A549 (cell line): Measurements from ENCODE around the gene TDRD3. TPM values are rescaled to one million over a fixed set of nuclear protein-coding genes. Genes with fewer than 3 reads are reported as not detected.

Experiments
- ATAC-seq, 2 experiments: fragments of 200-7000 bp in 1 of 2; fragments of >200 bp in 1 of 2; cut with Nextera tagmentation in 1 of 2; cut with Tn5 transposase in 1 of 2; 3 replicates each; pipeline versions ENCODE4 v1.8.0 to v1.9.1; 2018 to 2020; ENCODE audit warnings: mild to moderate bottlenecking in 1 of 2, moderate library complexity in 1 of 2
- CTCF ChIA-PET: fragments of 300-600 bp; sonication (Branson Sonifier 250); formaldehyde crosslinking; extraction: SDS; loops from one replicate; lab custom pipeline; 2021; ENCODE audit warnings: antibody characterized with exemption, inconsistent platforms; lab: Yijun Ruan, JAX
- POLR2A ChIA-PET: fragments of 350-600 bp; formaldehyde crosslinking; extraction: SDS; loops from one replicate; lab custom pipeline; 2021; ENCODE audit warnings: antibody characterized with exemption, inconsistent platforms; lab: Yijun Ruan, JAX
- DNase-seq, 2 experiments: peaks; one replicate each; pipeline versions ENCODE4 v3.0.0 to v3.0.0-alpha.2; 2011 to 2016; ENCODE audit warnings: low read depth in 1 of 2, low spot score in 1 of 2
- FAIRE-seq: peaks from 2 replicates; lab custom pipeline; 2011; peaks lifted over from hg19 to GRCh38; lab: Jason Lieb, UNC
- H3K27ac ChIP-seq, 2 experiments: fragments of >200 bp; sonication (Bioruptor Twin); formaldehyde crosslinking; 3 replicates each; pipeline ENCODE4 v1.5.1; 2016 to 2017
- H3K4me1 ChIP-seq: fragments of >200 bp; sonication (Bioruptor Twin); formaldehyde crosslinking; 3 replicates; pipeline ENCODE4 v1.6.1; 2016
- H3K4me2 ChIP-seq: fragments of >200 bp; sonication (Bioruptor Twin); formaldehyde crosslinking; 3 replicates; pipeline ENCODE4 v1.6.1; 2016
- H3K4me3 ChIP-seq: fragments of >200 bp; sonication (Bioruptor Twin); formaldehyde crosslinking; 3 replicates; pipeline ENCODE4 v1.5.1; 2016
- H3K9me3 ChIP-seq: fragments of >200 bp; sonication (Bioruptor Twin); formaldehyde crosslinking; 3 replicates; pipeline ENCODE4 v1.6.1; 2016
- BHLHE40 ChIP-seq: IDR thresholded peaks from 2 replicates; pipeline ENCODE4 v1.6.1; 2012; ENCODE audit warnings: low read depth, low read length, inconsistent platforms
- CEBPB ChIP-seq, 2 experiments: fragments of >200 bp in 1 of 2; sonication (Bioruptor Twin) in 1 of 2; formaldehyde crosslinking in 1 of 2; IDR thresholded peaks; 2 replicates each; pipeline ENCODE4 v1.6.1; 2012 to 2016
- CHD2 ChIP-seq: fragments of 150-350 bp; IDR thresholded peaks from 2 replicates; pipeline ENCODE4 v1.6.1; 2014; ENCODE audit warnings: low read length; ENCODE audit not compliant: partially characterized antibody
- CHD4 ChIP-seq: fragments of 200-600 bp; sonication (generic); IDR thresholded peaks from 2 replicates; pipeline ENCODE4 v1.6.1; 2016; ENCODE audit warnings: antibody characterized with exemption, mild to moderate bottlenecking, borderline replicate concordance
- EP300 ChIP-seq, 2 experiments: fragments of >200 bp; sonication (Bioruptor Twin); formaldehyde crosslinking; IDR thresholded peaks; 2 replicates in 1 of 2; 3 replicates in 1 of 2; pipeline ENCODE4 v1.6.1; 2016 to 2017
- GATA3 ChIP-seq: IDR thresholded peaks from 2 replicates; pipeline ENCODE4 v1.6.1; 2012; ENCODE audit warnings: borderline replicate concordance
- HDAC2 ChIP-seq: fragments of 200-600 bp; sonication (generic); IDR thresholded peaks from 2 replicates; pipeline ENCODE4 v1.6.1; 2016
- HES2 ChIP-seq: fragments of >200 bp; sonication (Bioruptor Twin); formaldehyde crosslinking; IDR thresholded peaks from 2 replicates; pipeline ENCODE4 v1.6.1; 2016
- HMGXB4 ChIP-seq: fragments of 250-450 bp; sonication (Bioruptor Pico); IDR thresholded peaks from 2 replicates; pipeline ENCODE4 v1.5.0; 2021; ENCODE audit warnings: mild to moderate bottlenecking, moderate library complexity, borderline replicate concordance
- KDM1A ChIP-seq: fragments of 200-600 bp; sonication (generic); IDR thresholded peaks from 2 replicates; pipeline ENCODE4 v1.6.1; 2016; ENCODE audit warnings: low read depth, mild to moderate bottlenecking
- KDM5A ChIP-seq: fragments of 200-600 bp; sonication (generic); IDR thresholded peaks from 2 replicates; pipeline ENCODE4 v1.6.1; 2016; ENCODE audit warnings: antibody characterized with exemption, mild to moderate bottlenecking
- MAZ ChIP-seq: fragments of 150-350 bp; IDR thresholded peaks from 2 replicates; pipeline ENCODE4 v1.6.1; 2014; ENCODE audit warnings: antibody characterized with exemption, low read depth, low read length, borderline replicate concordance
- MYC ChIP-seq: IDR thresholded peaks from 2 replicates; pipeline ENCODE4 v1.6.1; 2012; ENCODE audit warnings: mild to moderate bottlenecking, inconsistent platforms, low read length, improper control_type of control experiment, borderline replicate concordance
- NFE2L2 ChIP-seq: fragments of 150-350 bp; conservative IDR thresholded peaks from 2 replicates; pipeline ENCODE4 v1.6.1; 2014; ENCODE audit warnings: low read length
- NPAS2 ChIP-seq: fragments of 250-450 bp; sonication (Bioruptor Pico); IDR thresholded peaks from 2 replicates; pipeline ENCODE4 v1.8.0; 2022; ENCODE audit warnings: mild to moderate bottlenecking, moderate library complexity, borderline replicate concordance
- NR3C1 ChIP-seq: fragments of >200 bp; sonication (Bioruptor Twin); formaldehyde crosslinking; IDR thresholded peaks from 3 replicates; pipeline ENCODE4 v1.6.1; 2017
- PHF8 ChIP-seq: fragments of 200-600 bp; sonication (generic); IDR thresholded peaks from 2 replicates; pipeline ENCODE4 v1.6.1; 2016; ENCODE audit warnings: low read depth, mild to moderate bottlenecking, antibody characterized with exemption, moderate library complexity, borderline replicate concordance
- POLR2AphosphoS2 ChIP-seq: conservative IDR thresholded peaks from 2 replicates; pipeline ENCODE4 v1.6.1; 2012; ENCODE audit warnings: low read length, improper control_type of control experiment, inconsistent platforms
- RARB ChIP-seq: fragments of 250-450 bp; sonication (Bioruptor Pico); IDR thresholded peaks from 2 replicates; pipeline ENCODE4 v1.8.0; 2021; ENCODE audit warnings: mild to moderate bottlenecking, moderate library complexity
- RCOR1 ChIP-seq: fragments of 150-350 bp; IDR thresholded peaks from 2 replicates; pipeline ENCODE4 v1.6.1; 2014; ENCODE audit warnings: antibody characterized with exemption, low read length, low read depth
- ZC3H11A ChIP-seq: fragments of 450-650 bp; IDR thresholded peaks from 2 replicates; pipeline ENCODE4 v1.6.1; 2014; ENCODE audit warnings: antibody characterized with exemption, mild to moderate bottlenecking
- ZFP36 ChIP-seq: fragments of 450-650 bp; IDR thresholded peaks from 2 replicates; pipeline ENCODE4 v1.6.1; 2014; ENCODE audit warnings: borderline replicate concordance; ENCODE audit not compliant: partially characterized antibody
- ZNF302 ChIP-seq: fragments of 250-450 bp; sonication (Bioruptor Pico); IDR thresholded peaks from 2 replicates; pipeline ENCODE4 v1.9.0; 2021; ENCODE audit warnings: inconsistent platforms, mild to moderate bottlenecking, moderate library complexity
- ZSCAN20 ChIP-seq: fragments of 250-450 bp; sonication (Bioruptor Pico); IDR thresholded peaks from 2 replicates; pipeline ENCODE4 v1.8.0; 2022; ENCODE audit warnings: mild to moderate bottlenecking, moderate library complexity
- WGBS: methylation state at CpG from one replicate; pipeline ENCODE4 v1.1.6; 2017; ENCODE audit errors: missing lambda C conversion rate; 5-methylcytosine and 5-hydroxymethylcytosine counted together
- polyA plus RNA-seq, 4 experiments: library from polyadenylated mRNA; depleted of rRNA in 3 of 4; stranded (reverse); fragments of >200 nt; fragmentation: RNase III in 1 of 4; extraction: RNeasy Plus Mini Kit Qiagen cat#74134 plus additional on column Dnase treatment in 1 of 4; gene quantifications; 2 replicates in 3 of 4; 3 replicates in 1 of 4; pipeline ENCODE4 v1.2.3, GENCODE V29; 2011 to 2017
- TF ChIP-seq, protein P1 (sequence below): fragments of >200 bp; sonication (Bioruptor Twin); formaldehyde crosslinking; IDR thresholded peaks from 3 replicates; pipeline ENCODE4 v1.6.1; 2016

The TDRD3 gene
- polyA plus RNA-seq, 2 of the 4 experiments (the other 2 are of a cell fraction) = 5.7 to 11.8 TPM

GRCh38 chr13:60347690-60348089 is 49.3 kb upstream of the TDRD3 start:
- CTCF ChIA-PET = interaction anchor here (1.2 kb wide), 1 partner anchor 12 kb away, joined by 3 read pairs; no protein-coding TSS in a partner anchor
- Histone ChIP-seq H3K9me3 (no peaks in the 10 kb centered on the region), H3K4me3 (no peak overlapping the region), H3K27ac (no peak overlapping the region), H3K4me2 (no peak overlapping the region), H3K4me1 (no peaks in the 10 kb centered on the region)
- no peak for FAIRE-seq
- POLR2A ChIA-PET = no interaction called here
- 6% methylated on average over 2 of the region's 2 CpGs for WGBS
- ATAC-seq = no peak
- no peak for TF ChIP-seq HES2
- no peak for TF ChIP-seq RARB
- TF ChIP-seq CHD2 = no peak
- no peak for TF ChIP-seq ZSCAN20 (CRISPR knock-in tag)
- TF ChIP-seq HDAC2 = no peak
- no peak for TF ChIP-seq GATA3
- TF ChIP-seq EP300 (IDR thresholded peaks at IDR 0.05) = no peak
- TF ChIP-seq MYC = no peak
- TF ChIP-seq PHF8 = no peak
- no peak for TF ChIP-seq ZNF302 (CRISPR knock-in tag)
- TF ChIP-seq CEBPB (IDR thresholded peaks at IDR 0.05) = no peak
- DNase-seq = no peak

- no peaks in the 10 kb centered on the region for H3K9me3 ChIP-seq
- ChIA-PET POLR2A (interaction anchor here (0.6 kb wide), 1 partner anchor 44 kb away, joined by 4 read pairs; no protein-coding TSS in a partner anchor), CTCF (interaction anchor here (1.2 kb wide), 1 partner anchor 12 kb away, joined by 3 read pairs; no protein-coding TSS in a partner anchor)
- no peak overlapping the region for H3K4me3 ChIP-seq
- H3K4me1 ChIP-seq = no peaks in the 10 kb centered on the region
- H3K27ac ChIP-seq = no peak overlapping the region
- no peak overlapping the region for H3K4me2 ChIP-seq
- ATAC-seq (no peak), FAIRE-seq (no peak), DNase-seq (no peak)
- TF ChIP-seq ZNF302 (CRISPR knock-in tag) (no peak), HMGXB4 (CRISPR knock-in tag) (no peak), ZSCAN20 (CRISPR knock-in tag) (no peak), NR3C1 (no peak), NFE2L2 (no peak), PHF8 (no peak), KDM5A (no peak)
- TF ChIP-seq, protein P1, sequence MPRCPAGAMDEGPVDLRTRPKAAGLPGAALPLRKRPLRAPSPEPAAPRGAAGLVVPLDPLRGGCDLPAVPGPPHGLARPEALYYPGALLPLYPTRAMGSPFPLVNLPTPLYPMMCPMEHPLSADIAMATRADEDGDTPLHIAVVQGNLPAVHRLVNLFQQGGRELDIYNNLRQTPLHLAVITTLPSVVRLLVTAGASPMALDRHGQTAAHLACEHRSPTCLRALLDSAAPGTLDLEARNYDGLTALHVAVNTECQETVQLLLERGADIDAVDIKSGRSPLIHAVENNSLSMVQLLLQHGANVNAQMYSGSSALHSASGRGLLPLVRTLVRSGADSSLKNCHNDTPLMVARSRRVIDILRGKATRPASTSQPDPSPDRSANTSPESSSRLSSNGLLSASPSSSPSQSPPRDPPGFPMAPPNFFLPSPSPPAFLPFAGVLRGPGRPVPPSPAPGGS = no peak
- WGBS = 22% methylated on average over 3 of the region's 3 CpGs
These were observed 48.9 kb upstream of the TDRD3 start for GRCh38 chr13:60348097-60348496.

DNA sequence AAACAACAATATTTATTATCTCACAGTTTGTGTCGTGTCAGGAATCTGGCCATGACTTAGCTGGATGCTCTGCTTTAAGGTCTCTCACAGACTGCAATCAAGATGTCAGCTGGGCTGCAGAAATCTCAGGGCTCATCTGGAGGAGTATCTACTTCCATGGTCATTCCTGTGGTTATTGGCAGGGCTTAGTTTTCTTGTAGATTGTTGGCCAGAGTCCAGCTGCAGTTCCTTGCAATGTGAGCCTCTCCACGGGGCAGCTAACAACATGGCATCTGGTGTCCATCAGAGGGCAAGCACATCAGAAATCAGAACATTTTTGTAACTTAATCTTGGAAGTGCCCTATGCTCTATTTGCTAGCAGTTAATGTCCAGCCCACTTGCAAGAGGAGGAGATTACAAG is 45.7 kb upstream of the TDRD3 start:
- 12% methylated on average over 2 of the region's 2 CpGs for WGBS
- ATAC-seq (no peak), FAIRE-seq (no peak), DNase-seq (no peak)
- Histone ChIP-seq H3K4me1 (no peaks in the 10 kb centered on the region), H3K27ac (no peak overlapping the region), H3K9me3 (no peaks in the 10 kb centered on the region), H3K4me2 (no peak overlapping the region), H3K4me3 (no peak overlapping the region)
- CTCF ChIA-PET = no interaction called here
- POLR2A ChIA-PET = no interaction called here
- TF ChIP-seq ZFP36 (no peak), NFE2L2 (no peak), NR3C1 (no peak), KDM1A (no peak), NPAS2 (no peak), POLR2AphosphoS2 (no peak), EP300 (IDR thresholded peaks at IDR 0.05) (no peak), HDAC2 (no peak), RCOR1 (no peak), ZC3H11A (no peak), MAZ (no peak), HMGXB4 (CRISPR knock-in tag) (no peak), BHLHE40 (no peak), CHD4 (no peak), ZSCAN20 (CRISPR knock-in tag) (no peak)
